ENCODE results near the gene SLC45A1.

- TF ChIP-seq CTCF (IDR thresholded peaks at IDR 0.05) (no peak), POLR2A (IDR thresholded peaks at IDR 0.05) (no peak), EP300 (IDR thresholded peaks at IDR 0.05) (no peak)
Measured at GRCh38 chr1:8276173-8276914, 41.6 kb upstream of the SLC45A1 start.
